ENCODE data around the gene TMEM244. TPM values are rescaled to one million over a fixed set of nuclear protein-coding genes. Genes with fewer than 3 reads are reported as not detected.

The TMEM244 gene
- total RNA-seq, 4 donors from 2014 or later = not detected

DNA sequence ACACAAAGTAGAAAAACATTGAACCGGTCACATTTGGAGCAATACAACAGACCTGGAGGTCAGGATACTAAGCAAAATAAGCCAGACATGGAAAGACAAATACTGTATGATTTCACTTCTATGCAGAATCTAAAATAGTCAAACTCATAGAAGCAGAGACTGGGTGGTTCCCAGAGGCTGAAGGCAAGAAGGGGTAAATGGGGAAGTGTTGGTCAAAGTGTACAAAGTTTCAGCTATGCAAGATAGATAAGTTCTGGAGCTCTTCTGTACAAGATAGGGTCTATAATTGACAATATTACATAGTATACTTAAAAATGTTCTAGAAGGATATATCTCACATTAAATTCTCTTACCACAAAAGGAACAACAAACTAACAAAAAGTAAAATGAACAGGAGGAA lies 70.3 kb downstream of the TMEM244 start:
- no peak overlapping the region for H3K27ac ChIP-seq
- no peak for DNase-seq
- intact Hi-C loops (cut with DNase I; ENCODE audit: low total_unique reads) = no loop called here
- in situ Hi-C loops (cut with MboI; ENCODE audit: low pct_ligation_motif_present in 1 of 4, low pct_unique_long_range_greater_than_20kb in 1 of 4, low sequenced_read_pairs in 3 of 4) = no loop called here
- H3K4me1 ChIP-seq = no peaks in the 10 kb centered on the region
- WGBS, 2 donors (ENCODE audit: low coverage in 1 of 2) = 100% methylated on average over 1 of the region's 1 CpG
- H3K9me3 ChIP-seq = no peaks in the 10 kb centered on the region
- no peaks in the 10 kb centered on the region for H3K36me3 ChIP-seq
- no peak overlapping the region for H3K4me3 ChIP-seq
- no peaks in the 10 kb centered on the region for H3K27me3 ChIP-seq
- no peak for TF ChIP-seq EP300 (IDR thresholded peaks at IDR 0.05; ENCODE audit: low read depth)

GRCh38 chr6:129789974-129790373 lies 71.1 kb downstream of the TMEM244 start:
- Histone ChIP-seq H3K27me3 (no peaks in the 10 kb centered on the region), H3K27ac (no peak overlapping the region), H3K9me3 (no peaks in the 10 kb centered on the region), H3K36me3 (no peaks in the 10 kb centered on the region), H3K4me1 (no peaks in the 10 kb centered on the region), H3K4me3 (no peak overlapping the region)
- TF ChIP-seq, protein P1, sequence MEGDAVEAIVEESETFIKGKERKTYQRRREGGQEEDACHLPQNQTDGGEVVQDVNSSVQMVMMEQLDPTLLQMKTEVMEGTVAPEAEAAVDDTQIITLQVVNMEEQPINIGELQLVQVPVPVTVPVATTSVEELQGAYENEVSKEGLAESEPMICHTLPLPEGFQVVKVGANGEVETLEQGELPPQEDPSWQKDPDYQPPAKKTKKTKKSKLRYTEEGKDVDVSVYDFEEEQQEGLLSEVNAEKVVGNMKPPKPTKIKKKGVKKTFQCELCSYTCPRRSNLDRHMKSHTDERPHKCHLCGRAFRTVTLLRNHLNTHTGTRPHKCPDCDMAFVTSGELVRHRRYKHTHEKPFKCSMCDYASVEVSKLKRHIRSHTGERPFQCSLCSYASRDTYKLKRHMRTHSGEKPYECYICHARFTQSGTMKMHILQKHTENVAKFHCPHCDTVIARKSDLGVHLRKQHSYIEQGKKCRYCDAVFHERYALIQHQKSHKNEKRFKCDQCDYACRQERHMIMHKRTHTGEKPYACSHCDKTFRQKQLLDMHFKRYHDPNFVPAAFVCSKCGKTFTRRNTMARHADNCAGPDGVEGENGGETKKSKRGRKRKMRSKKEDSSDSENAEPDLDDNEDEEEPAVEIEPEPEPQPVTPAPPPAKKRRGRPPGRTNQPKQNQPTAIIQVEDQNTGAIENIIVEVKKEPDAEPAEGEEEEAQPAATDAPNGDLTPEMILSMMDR (IDR thresholded peaks at IDR 0.05) = no peak
- TF ChIP-seq EP300 (IDR thresholded peaks at IDR 0.05; ENCODE audit: low read depth) = no peak
- no peak for TF ChIP-seq POLR2AphosphoS5 (IDR thresholded peaks at IDR 0.05)
- TF ChIP-seq POLR2A (IDR thresholded peaks at IDR 0.05) = no peak
- intact Hi-C loops (cut with DNase I; ENCODE audit: low total_unique reads) = no loop called here
- no peak for DNase-seq
- in situ Hi-C loops (cut with MboI; ENCODE audit: low pct_ligation_motif_present in 1 of 4, low pct_unique_long_range_greater_than_20kb in 1 of 4, low sequenced_read_pairs in 3 of 4) = no loop called here

DNA sequence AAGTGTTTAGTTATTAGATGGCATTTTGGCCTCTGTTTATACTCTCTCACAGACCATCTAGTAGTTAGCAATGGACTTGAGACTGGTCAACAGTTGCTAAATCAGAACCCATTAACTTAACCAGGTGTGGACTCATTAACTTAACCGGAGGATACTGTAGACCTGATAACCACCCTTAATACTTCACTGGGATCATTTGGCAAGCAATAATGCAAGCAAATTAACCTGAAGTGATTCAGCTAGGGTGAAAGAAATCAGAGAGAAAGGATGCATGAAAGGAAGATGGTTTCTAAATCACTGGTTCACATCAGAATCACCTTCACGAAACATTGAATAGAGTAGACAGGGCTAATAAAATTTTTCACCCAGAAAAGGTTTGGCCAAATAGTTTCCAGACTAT lies 73.3 kb downstream of the TMEM244 start:
- no peaks in the 10 kb centered on the region for H3K4me1 ChIP-seq
- no peaks in the 10 kb centered on the region for H3K36me3 ChIP-seq
- no peak overlapping the region for H3K4me3 ChIP-seq
- WGBS, 2 donors (ENCODE audit: low coverage in 1 of 2) = 84 to 92% methylated on average over 2 of the region's 2 CpGs
- TF ChIP-seq, protein P1 (IDR thresholded peaks at IDR 0.05) = no peak
- TF ChIP-seq POLR2A (IDR thresholded peaks at IDR 0.05) (no peak), POLR2AphosphoS5 (IDR thresholded peaks at IDR 0.05) (no peak), EP300 (IDR thresholded peaks at IDR 0.05; ENCODE audit: low read depth) (no peak)
- no peak overlapping the region for H3K27ac ChIP-seq
- DNase-seq = no peak
- no peaks in the 10 kb centered on the region for H3K9me3 ChIP-seq
- intact Hi-C loops (cut with DNase I; ENCODE audit: low total_unique reads) (no loop called here), in situ Hi-C loops (cut with MboI; ENCODE audit: low pct_ligation_motif_present in 1 of 4, low pct_unique_long_range_greater_than_20kb in 1 of 4, low sequenced_read_pairs in 3 of 4) (no loop called here)
- H3K27me3 ChIP-seq = no peaks in the 10 kb centered on the region

DNA sequence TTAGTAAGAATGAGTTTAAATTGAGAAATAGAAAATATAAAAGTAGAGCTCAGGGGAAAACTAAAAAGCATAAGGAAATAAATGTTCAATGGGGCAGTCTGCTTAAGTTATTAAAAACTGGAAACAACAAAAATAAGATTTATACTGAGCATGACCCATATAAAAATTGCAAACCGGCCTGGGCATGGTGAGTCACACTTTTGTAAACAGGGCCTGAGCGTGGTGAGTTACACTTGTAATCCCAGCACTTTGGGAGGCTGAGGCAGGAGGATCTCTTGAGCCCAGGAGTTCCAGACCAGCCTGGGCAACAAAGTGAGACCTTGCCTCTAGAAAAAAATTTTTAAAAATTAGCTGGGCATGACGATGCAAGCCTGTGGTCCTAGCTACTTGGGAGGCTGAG lies 74.6 kb downstream of the TMEM244 start:
- H3K27ac ChIP-seq = no peak overlapping the region
- no peak for DNase-seq
- WGBS, 2 donors (ENCODE audit: low coverage in 1 of 2) = 50 to 58% methylated on average over 2 to 3 of the region's 3 CpGs
- no peaks in the 10 kb centered on the region for H3K4me1 ChIP-seq
- TF ChIP-seq POLR2A (IDR thresholded peaks at IDR 0.05) = no peak
- TF ChIP-seq EP300 (IDR thresholded peaks at IDR 0.05; ENCODE audit: low read depth) = no peak
- TF ChIP-seq, protein P1 (IDR thresholded peaks at IDR 0.05) = no peak
- TF ChIP-seq POLR2AphosphoS5 (IDR thresholded peaks at IDR 0.05) = no peak
- H3K4me3 ChIP-seq = no peak overlapping the region
- intact Hi-C loops (cut with DNase I; ENCODE audit: low total_unique reads) = no loop called here
- H3K27me3 ChIP-seq = no peaks in the 10 kb centered on the region
- in situ Hi-C loops (cut with MboI; ENCODE audit: low pct_ligation_motif_present in 1 of 4, low pct_unique_long_range_greater_than_20kb in 1 of 4, low sequenced_read_pairs in 3 of 4) = no loop called here
- no peaks in the 10 kb centered on the region for H3K36me3 ChIP-seq
- no peaks in the 10 kb centered on the region for H3K9me3 ChIP-seq

DNA sequence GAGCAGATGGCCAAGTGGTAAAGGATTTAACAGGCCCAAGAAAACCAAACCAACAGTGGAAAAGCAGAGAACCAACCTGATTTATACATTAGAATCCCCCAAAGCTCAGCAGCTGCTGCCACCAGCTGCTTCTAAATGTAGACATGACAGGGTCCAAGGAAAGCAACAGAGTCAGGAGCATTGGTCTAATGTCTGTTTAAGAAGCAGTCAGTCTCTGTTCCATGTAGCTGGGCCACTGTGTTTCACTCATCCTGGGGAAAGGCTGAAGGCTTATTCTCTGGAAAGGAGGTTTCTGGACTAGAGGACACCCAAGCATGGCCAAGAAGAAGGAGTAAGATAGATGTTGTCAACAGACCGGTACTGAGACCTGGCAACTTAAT lies 75.4 kb downstream of the TMEM244 start:
- DNase-seq = no peak
- Histone ChIP-seq H3K4me1 (no peaks in the 10 kb centered on the region), H3K27me3 (no peaks in the 10 kb centered on the region), H3K4me3 (no peak overlapping the region), H3K36me3 (no peaks in the 10 kb centered on the region), H3K27ac (no peak overlapping the region), H3K9me3 (no peaks in the 10 kb centered on the region)
- TF ChIP-seq POLR2AphosphoS5 (IDR thresholded peaks at IDR 0.05) (no peak), EP300 (IDR thresholded peaks at IDR 0.05; ENCODE audit: low read depth) (no peak), POLR2A (IDR thresholded peaks at IDR 0.05) (no peak)
- TF ChIP-seq, protein P1 (IDR thresholded peaks at IDR 0.05) = no peak
- in situ Hi-C loops (cut with MboI; ENCODE audit: low pct_ligation_motif_present in 1 of 4, low pct_unique_long_range_greater_than_20kb in 1 of 4, low sequenced_read_pairs in 3 of 4) = no loop called here
- 87 to 100% methylated on average over 1 of the region's 1 CpG for WGBS, 2 donors (ENCODE audit: low coverage in 1 of 2)
- intact Hi-C loops (cut with DNase I; ENCODE audit: low total_unique reads) = no loop called here
